Spleen (tissue), 11 donors: ENCODE data around the gene CAMK2B. TPM values are rescaled to one million over a fixed set of nuclear protein-coding genes. Genes with fewer than 3 reads are reported as not detected.

Experiments used
- DNase-seq: peaks from one replicate; pipeline ENCODE4 v3.0.0-alpha.2; 2020
- H3K27ac ChIP-seq, 8 donors: fragments of 200-600 bp; sonication (generic) in 7 of 8; 1 replicate in 4 of 8; 2 replicates in 4 of 8; pipeline versions ENCODE4 v1.5.0 to v1.8.0; 2016 to 2021; ENCODE audit warnings: inconsistent platforms in 4 of 8, mild to moderate bottlenecking in 4 of 8, moderate library complexity in 1 of 8
- H3K27me3 ChIP-seq, 7 donors: fragments of 200-600 bp; sonication (generic) in 6 of 7; replicated peaks in 1 of 7; 1 replicate in 4 of 7; 2 replicates in 3 of 7; pipeline versions ENCODE4 v1.5.0 to v1.8.0; 2016 to 2021; ENCODE audit warnings: inconsistent platforms in 3 of 7, mild to moderate bottlenecking in 1 of 7
- H3K36me3 ChIP-seq, 6 donors: fragments of 200-600 bp; sonication (generic) in 5 of 6; 1 replicate in 4 of 6; 2 replicates in 2 of 6; pipeline versions ENCODE4 v1.5.0 to v1.8.0; 2016 to 2021; ENCODE audit warnings: inconsistent platforms in 2 of 6
- H3K4me1 ChIP-seq, 6 donors: fragments of 200-600 bp; sonication (generic) in 5 of 6; 1 replicate in 3 of 6; 2 replicates in 3 of 6; pipeline versions ENCODE4 v1.5.0 to v1.8.0; 2016 to 2021; ENCODE audit warnings: inconsistent platforms in 3 of 6
- H3K4me3 ChIP-seq, 8 donors: fragments of 200-600 bp; sonication (generic) in 7 of 8; 1 replicate in 4 of 8; 2 replicates in 4 of 8; pipeline versions ENCODE4 v1.5.0 to v1.8.0; 2016 to 2021; ENCODE audit warnings: inconsistent platforms in 4 of 8, mild to moderate bottlenecking in 4 of 8, moderate library complexity in 2 of 8
- H3K9me3 ChIP-seq, 8 donors: fragments of 200-600 bp; sonication (generic) in 7 of 8; 1 replicate in 4 of 8; 2 replicates in 4 of 8; pipeline versions ENCODE4 v1.5.0 to v1.8.0; 2016 to 2021; ENCODE audit warnings: inconsistent platforms in 4 of 8
- CTCF ChIP-seq, 11 experiments: fragments of 200-600 bp in 7 of 11; fragments of 450-650 bp in 4 of 11; sonication (generic) in 4 of 11; IDR thresholded peaks in 8 of 11; conservative IDR thresholded peaks in 3 of 11; 1 replicate in 7 of 11; 2 replicates in 4 of 11; pipeline versions ENCODE4 v1.4.0 to v1.8.0; 2016 to 2021; ENCODE audit warnings: antibody characterized with exemption in 11 of 11, inconsistent platforms in 4 of 11, mild to moderate bottlenecking in 1 of 11
- POLR2A ChIP-seq, 3 donors: fragments of 450-650 bp; IDR thresholded peaks; one replicate each; pipeline ENCODE4 v1.5.1; 2017; ENCODE audit warnings: antibody characterized with exemption in 3 of 3, mild to moderate bottlenecking in 1 of 3
- POLR2AphosphoS5 ChIP-seq, 3 donors: sonication (generic); formaldehyde crosslinking; IDR thresholded peaks; one replicate each; pipeline ENCODE4 v1.5.1; 2017; ENCODE audit warnings: antibody characterized with exemption in 3 of 3
- WGBS, 5 donors: extraction: QIAGEN DNeasy Blood & Tissue Kit in 3 of 5; methylation state at CpG; one replicate each; pipeline versions ENCODE4 v1.1.5 to v1.1.7; 2013 to 2018; 5-methylcytosine and 5-hydroxymethylcytosine counted together
- intact Hi-C: fragments of 100-400 bp; cut with DNase I; formaldehyde crosslinking; loops from one replicate; pipeline ENCODE4 v1.15.0; 2023; ENCODE audit warnings: low total_unique reads
- polyA plus RNA-seq, 3 donors: library from polyadenylated mRNA; stranded (reverse); fragments of 200-250 nt; gene quantifications; one replicate each; pipeline ENCODE4 v1.2.1, GENCODE V29; 2013
- total RNA-seq, 7 donors: library from RNA; depleted of rRNA in 3 of 7; stranded (reverse); fragments of >200 nt in 3 of 7; fragmentation: NEBNext Ultra II Directional in 4 of 7; extraction: Animal tissue kit (Norgen Biotek cat#: 25700) in 4 of 7; gene quantifications; one replicate each; pipeline versions ENCODE4 v1.1.0 to v1.2.1, GENCODE V29; 2016 to 2021
- donor health status: healthy with polysubstance abuse.
- donor health status: DM: no; HTN: no; CAD: no; lungs with moderate emphysema.
- donor health status: DM: no; HTN: no; CAD: no.
- donor health status: Bipolar disorder and iron deficiency.
- donor health status: healthy.
- donor health status: DM: no; HTN: no; CAD: no.
- donor health status: DM: yes; HTN: yes; CAD: no.

CAMK2B gene
- total and polyA plus RNA-seq, 10 donors: 0.20 to 2.9 (median 0.61) TPM; not detected in 2

GRCh38 chr7:44261240-44261639 is 64.2 kb downstream of the CAMK2B start:
- TF ChIP-seq POLR2A (IDR thresholded peaks at IDR 0.05) (no peak), POLR2AphosphoS5 (IDR thresholded peaks at IDR 0.05) (no peak), CTCF (IDR thresholded peaks at IDR 0.05 in 8 of 11, conservative IDR thresholded peaks at IDR 0.05 in 3 of 11) (no peak)

GRCh38 chr7:44259547-44260457 is 65.6 kb downstream of the CAMK2B start:
- intact Hi-C loops: no loop called here
- no peak for DNase-seq
- H3K27ac ChIP-seq: peak overlapping the region in 7 of 8 donors; percentile 68 to 87 (median 79)
- H3K27me3 ChIP-seq: peaks cover 0 to 9% (median 0%) of the 10 kb centered on the region in 7 donors
- TF ChIP-seq POLR2AphosphoS5 (IDR thresholded peaks at IDR 0.05) (peak in 2 of 3 donors; percentile 73 to 85), POLR2A (IDR thresholded peaks at IDR 0.05) (no peak), CTCF (IDR thresholded peaks at IDR 0.05 in 8 of 11, conservative IDR thresholded peaks at IDR 0.05 in 3 of 11) (no peak)
- H3K9me3 ChIP-seq: no peaks in the 10 kb centered on the region
- WGBS, 5 donors: 73 to 88% (median 77%) methylated on average over 17 to 18 of the region's 18 CpGs
- H3K4me3 ChIP-seq: no peak overlapping the region
- H3K4me1 ChIP-seq: peaks cover 23 to 49% (median 29%) of the 10 kb centered on the region in 6 donors
- no peaks in the 10 kb centered on the region for H3K36me3 ChIP-seq

More at GRCh38 chr7:44261240-44261639, 64.2 kb downstream of the CAMK2B start:
- Histone ChIP-seq H3K27ac (no peak overlapping the region), H3K36me3 (no peaks in the 10 kb centered on the region), H3K4me1 (peaks cover 23 to 49% (median 29%) of the 10 kb centered on the region in 6 donors), H3K4me3 (no peak overlapping the region), H3K27me3 (peaks cover 0 to 9% (median 0%) of the 10 kb centered on the region in 7 donors), H3K9me3 (no peaks in the 10 kb centered on the region)
- intact Hi-C loops: no loop called here
- 28 to 56% (median 50%) methylated on average over 3 to 5 of the region's 5 CpGs for WGBS, 5 donors
- DNase-seq: no peak

DNA sequence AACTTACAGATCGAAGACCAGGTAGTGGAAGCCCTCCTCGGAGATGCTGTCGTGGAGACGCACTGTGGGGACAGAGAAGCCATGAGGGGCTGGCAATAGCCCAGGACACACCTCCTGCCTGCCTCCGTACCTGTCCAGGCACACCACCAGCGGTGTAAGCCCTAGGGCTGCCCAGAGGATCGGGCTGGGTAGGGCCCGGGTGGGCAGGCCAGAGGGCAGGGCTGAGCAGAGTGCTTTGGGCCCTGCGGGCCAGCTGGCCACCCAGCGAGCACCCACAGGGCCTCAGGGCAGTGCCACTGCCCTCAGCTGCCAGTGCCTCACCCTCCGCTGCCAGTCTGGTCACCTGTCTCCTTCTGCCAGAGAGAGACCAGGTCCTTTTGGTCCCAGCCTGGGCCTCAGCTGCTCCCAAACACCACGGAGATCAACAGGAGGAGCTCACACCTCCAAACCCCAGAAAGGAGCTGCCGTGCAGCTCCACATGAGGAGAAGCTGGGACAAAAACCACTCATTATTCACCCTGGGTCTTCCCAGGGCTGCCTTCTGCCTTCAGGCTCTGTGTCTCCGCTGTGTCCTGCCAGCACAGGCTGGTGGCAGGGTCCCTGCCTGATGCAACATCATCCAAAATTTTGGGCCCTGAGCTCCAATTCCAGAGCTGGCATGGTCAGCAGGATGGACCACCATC is 66.4 kb downstream of the CAMK2B start:
- no peak for DNase-seq
- no peak overlapping the region for H3K4me3 ChIP-seq
- TF ChIP-seq POLR2A (IDR thresholded peaks at IDR 0.05) (no peak), POLR2AphosphoS5 (IDR thresholded peaks at IDR 0.05) (no peak), CTCF (IDR thresholded peaks at IDR 0.05 in 8 of 11, conservative IDR thresholded peaks at IDR 0.05 in 3 of 11) (no peak)
- WGBS, 5 donors: 88 to 95% (median 90%) methylated on average over 3 to 14 of the region's 14 CpGs
- peak overlapping the region; percentile 23 to 87 (median 78) for H3K27ac ChIP-seq
- H3K27me3 ChIP-seq: peaks cover 0 to 2% (median 0%) of the 10 kb centered on the region in 7 donors
- H3K9me3 ChIP-seq: no peaks in the 10 kb centered on the region
- H3K4me1 ChIP-seq: peaks cover 23 to 49% (median 29%) of the 10 kb centered on the region in 6 donors
- intact Hi-C loops: no loop called here
- no peaks in the 10 kb centered on the region for H3K36me3 ChIP-seq

DNA sequence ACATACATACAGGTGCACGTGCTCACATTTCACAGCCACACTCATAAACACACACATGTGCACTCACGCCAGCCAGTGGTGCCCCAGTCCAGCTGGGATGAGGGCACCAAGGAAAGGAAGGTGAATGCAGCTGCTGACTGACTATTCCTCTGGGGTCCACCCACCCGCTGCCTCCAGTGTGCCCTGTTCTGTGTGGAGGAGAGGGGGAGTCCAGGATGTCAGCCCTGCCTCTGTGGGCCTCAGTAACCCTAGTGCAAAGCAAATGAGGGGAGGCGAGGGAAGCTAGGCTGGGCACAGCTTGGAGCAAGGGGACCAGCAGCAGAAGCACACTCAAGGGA is 67.0 kb downstream of the CAMK2B start:
- H3K36me3 ChIP-seq: no peaks in the 10 kb centered on the region
- intact Hi-C loops: no loop called here
- H3K27me3 ChIP-seq: no peaks in the 10 kb centered on the region
- no peaks in the 10 kb centered on the region for H3K9me3 ChIP-seq
- DNase-seq: no peak
- WGBS, 5 donors: 43 to 70% (median 64%) methylated on average over 4 of the region's 4 CpGs
- H3K4me3 ChIP-seq: peak overlapping the region in 1 of 8 donors; percentile 31
- H3K4me1 ChIP-seq: peaks cover 23 to 49% (median 29%) of the 10 kb centered on the region in 6 donors
- TF ChIP-seq POLR2AphosphoS5 (IDR thresholded peaks at IDR 0.05) (no peak), CTCF (IDR thresholded peaks at IDR 0.05 in 8 of 11, conservative IDR thresholded peaks at IDR 0.05 in 3 of 11) (no peak), POLR2A (IDR thresholded peaks at IDR 0.05) (no peak)
- H3K27ac ChIP-seq: peak overlapping the region; percentile 23 to 87 (median 78)
